Choroid plexus epithelial cell (primary cell): ENCODE measurements around the gene PPIP5K1.
"Not testable (repeated sequence)": the region's sequence is repeated elsewhere in the genome, so short reads cannot be mapped to it uniquely, and the experiment has no call there.

Experiments used
- DNase-seq: peaks from one replicate; pipeline ENCODE4 v3.0.0-alpha.2; 2010; ENCODE audit warnings: low read depth
- H3K4me3 ChIP-seq: 2 replicates; pipeline ENCODE4 v1.5.1; 2011; ENCODE audit warnings: low read depth, mild to moderate bottlenecking, control low read depth, low read length, moderate library complexity
- CTCF ChIP-seq: conservative IDR thresholded peaks from 2 replicates; pipeline ENCODE4 v1.5.1; 2011; ENCODE audit warnings: low read depth, mild to moderate bottlenecking, control low read depth, inconsistent platforms, low read length, moderate library complexity

The PPIP5K1 gene

GRCh38 chr15:43589778-43590466, at the start of gene PPIP5K1:
Gene PPIP5K1 (minus strand): TSS chr15:43590208. CDS start chr15:43584504, 5,704 bp downstream.
- H3K4me3 ChIP-seq, DNase-seq: not testable (repeated sequence)

- DNase-seq, H3K4me3 ChIP-seq: not testable (repeated sequence)
Measured at GRCh38 chr15:43638464-43639204, 48.6 kb upstream of the PPIP5K1 start.

- DNase-seq, H3K4me3 ChIP-seq: not testable (repeated sequence)
Measured at GRCh38 chr15:43626937-43627336, 36.9 kb upstream of the PPIP5K1 start.

- peak; percentile 5 for DNase-seq
- TF ChIP-seq CTCF = no peak
- no peak overlapping the region for H3K4me3 ChIP-seq
Measured at GRCh38 chr15:43625106-43625505, 35.1 kb upstream of the PPIP5K1 start.

- DNase-seq = not testable (repeated sequence)
Measured at GRCh38 chr15:43622068-43622799, 32.2 kb upstream of the PPIP5K1 start.

GRCh38 chr15:43618700-43619099, 28.7 kb upstream of the PPIP5K1 start, which contains the start of gene STRC:
Gene STRC (minus strand): TSS chr15:43618800. CDS start chr15:43618722, 78 bp downstream.
- not testable (repeated sequence) for H3K4me3 ChIP-seq, DNase-seq

More at GRCh38 chr15:43622068-43622799, 32.2 kb upstream of the PPIP5K1 start:
- H3K4me3 ChIP-seq = not testable (repeated sequence)

GRCh38 chr15:43617750-43618149, 27.7 kb upstream of the PPIP5K1 start:
- not testable (repeated sequence) for H3K4me3 ChIP-seq

GRCh38 chr15:43602233-43602632, 12.2 kb upstream of the PPIP5K1 start:
- not testable (repeated sequence) for DNase-seq, H3K4me3 ChIP-seq

More at GRCh38 chr15:43617750-43618149, 27.7 kb upstream of the PPIP5K1 start:
- not testable (repeated sequence) for DNase-seq

- not testable (repeated sequence) for DNase-seq, H3K4me3 ChIP-seq
Measured at GRCh38 chr15:43600200-43600599, 10.2 kb upstream of the PPIP5K1 start.

GRCh38 chr15:43599131-43599530, 9.1 kb upstream of the PPIP5K1 start:
- not testable (repeated sequence) for DNase-seq

GRCh38 chr15:43593328-43594190, 3.6 kb upstream of the PPIP5K1 start, which contains the start of gene CKMT1B:
Gene CKMT1B (plus strand): TSS chr15:43594027. CDS start chr15:43594219, 192 bp downstream.
- not testable (repeated sequence) for H3K4me3 ChIP-seq, DNase-seq

More at GRCh38 chr15:43599131-43599530, 9.1 kb upstream of the PPIP5K1 start:
- not testable (repeated sequence) for H3K4me3 ChIP-seq

GRCh38 chr15:43592841-43593240, 2.8 kb upstream of the PPIP5K1 start:
- not testable (repeated sequence) for H3K4me3 ChIP-seq, DNase-seq

GRCh38 chr15:43574607-43575006, 15.4 kb downstream of the PPIP5K1 start:
- not testable (repeated sequence) for H3K4me3 ChIP-seq, DNase-seq

GRCh38 chr15:43566615-43567014, 23.4 kb downstream of the PPIP5K1 start:
- DNase-seq, H3K4me3 ChIP-seq: not testable (repeated sequence)

- not testable (repeated sequence) for H3K4me3 ChIP-seq, DNase-seq
Measured at GRCh38 chr15:43563793-43564192, 26.2 kb downstream of the PPIP5K1 start.

- not testable (repeated sequence) for DNase-seq, H3K4me3 ChIP-seq
Measured at GRCh38 chr15:43562753-43563152, 27.3 kb downstream of the PPIP5K1 start.
